ENCODE measurements around the gene GNPTG.

GNPTG gene

GRCh38 chr16:1351582-1352362, at the start of gene GNPTG, which contains the start of gene TSR3:
GNPTG (plus strand) TSS chr16:1351931; CDS start chr16:1351966, 35 bp downstream.
TSR3 (minus strand) TSS chr16:1351878; CDS start chr16:1351804, 74 bp downstream.
- peak; percentile 90 for DNase-seq

- DNase-seq, result no peak
Observed at GRCh38 chr16:1305823-1306222, 45.9 kb upstream of the GNPTG start.

GRCh38 chr16:1306334-1306733, 45.4 kb upstream of the GNPTG start:
- no peak for DNase-seq

- DNase-seq, result no peak
Observed at GRCh38 chr16:1308036-1308976, 43.4 kb upstream of the GNPTG start.

GRCh38 chr16:1308977-1309885, 42.5 kb upstream of the GNPTG start, which contains the start of gene UBE2I:
UBE2I (plus strand) TSS chr16:1309636; CDS start chr16:1314031, 4,395 bp downstream.
- DNase-seq, result peak; percentile 94

GRCh38 chr16:1309888-1310831, 41.6 kb upstream of the GNPTG start:
- DNase-seq, result peak; percentile 62

GRCh38 chr16:1310832-1311200, 40.9 kb upstream of the GNPTG start:
- DNase-seq, result peak; percentile 17

GRCh38 chr16:1311212-1311737, 40.5 kb upstream of the GNPTG start:
- no peak for DNase-seq

GRCh38 chr16:1311738-1312466, 39.8 kb upstream of the GNPTG start:
- peak; percentile 56 for DNase-seq

GRCh38 chr16:1312467-1312816, 39.3 kb upstream of the GNPTG start:
- DNase-seq, result no peak

- no peak for DNase-seq
Observed at GRCh38 chr16:1312903-1313302, 38.8 kb upstream of the GNPTG start.

- DNase-seq, result no peak
Observed at GRCh38 chr16:1313721-1314369, 37.9 kb upstream of the GNPTG start.

GRCh38 chr16:1314399-1315068, 37.2 kb upstream of the GNPTG start:
- DNase-seq, result no peak

GRCh38 chr16:1315081-1316032, 36.4 kb upstream of the GNPTG start:
- DNase-seq, result no peak

- DNase-seq, result no peak
Observed at GRCh38 chr16:1316033-1316405, 35.7 kb upstream of the GNPTG start.

GRCh38 chr16:1317479-1318267, 34.1 kb upstream of the GNPTG start:
- DNase-seq, result no peak

- DNase-seq, result no peak
Observed at GRCh38 chr16:1318268-1318545, 33.5 kb upstream of the GNPTG start.

- DNase-seq, result no peak
Observed at GRCh38 chr16:1319041-1319440, 32.7 kb upstream of the GNPTG start.
